NB4 (cell line): ENCODE results near the gene BCL2.

Source experiments
- CTCF ChIP-seq: IDR thresholded peaks from one replicate; pipeline ENCODE4 v1.5.1; 2012; ENCODE audit warnings: low read depth, low read length
- MAX ChIP-seq: IDR thresholded peaks from 2 replicates; pipeline ENCODE4 v1.6.1; 2011; ENCODE audit warnings: low read depth, low read length
- POLR2A ChIP-seq: IDR thresholded peaks from 2 replicates; pipeline ENCODE4 v1.6.1; 2011; ENCODE audit warnings: mild to moderate bottlenecking; ENCODE audit not compliant: insufficient read length; ENCODE audit errors: extremely low read depth

- no peak for TF ChIP-seq POLR2A
- no peak for TF ChIP-seq CTCF
- no peak for TF ChIP-seq MAX
These were observed 223.8 kb downstream of the BCL2 start for GRCh38 chr18:63095768-63096167.
